ENCODE measurements around the gene GPATCH1. TPM values are rescaled to one million over a fixed set of nuclear protein-coding genes. Genes with fewer than 3 reads are reported as not detected.

Gene GPATCH1
- total and polyA plus RNA-seq, 2 of the 8 experiments (the other 6 are each of a cell fraction or from before 2014, with no cell fraction given) = 4.3 to 8.2 TPM

- TF ChIP-seq, protein P1, sequence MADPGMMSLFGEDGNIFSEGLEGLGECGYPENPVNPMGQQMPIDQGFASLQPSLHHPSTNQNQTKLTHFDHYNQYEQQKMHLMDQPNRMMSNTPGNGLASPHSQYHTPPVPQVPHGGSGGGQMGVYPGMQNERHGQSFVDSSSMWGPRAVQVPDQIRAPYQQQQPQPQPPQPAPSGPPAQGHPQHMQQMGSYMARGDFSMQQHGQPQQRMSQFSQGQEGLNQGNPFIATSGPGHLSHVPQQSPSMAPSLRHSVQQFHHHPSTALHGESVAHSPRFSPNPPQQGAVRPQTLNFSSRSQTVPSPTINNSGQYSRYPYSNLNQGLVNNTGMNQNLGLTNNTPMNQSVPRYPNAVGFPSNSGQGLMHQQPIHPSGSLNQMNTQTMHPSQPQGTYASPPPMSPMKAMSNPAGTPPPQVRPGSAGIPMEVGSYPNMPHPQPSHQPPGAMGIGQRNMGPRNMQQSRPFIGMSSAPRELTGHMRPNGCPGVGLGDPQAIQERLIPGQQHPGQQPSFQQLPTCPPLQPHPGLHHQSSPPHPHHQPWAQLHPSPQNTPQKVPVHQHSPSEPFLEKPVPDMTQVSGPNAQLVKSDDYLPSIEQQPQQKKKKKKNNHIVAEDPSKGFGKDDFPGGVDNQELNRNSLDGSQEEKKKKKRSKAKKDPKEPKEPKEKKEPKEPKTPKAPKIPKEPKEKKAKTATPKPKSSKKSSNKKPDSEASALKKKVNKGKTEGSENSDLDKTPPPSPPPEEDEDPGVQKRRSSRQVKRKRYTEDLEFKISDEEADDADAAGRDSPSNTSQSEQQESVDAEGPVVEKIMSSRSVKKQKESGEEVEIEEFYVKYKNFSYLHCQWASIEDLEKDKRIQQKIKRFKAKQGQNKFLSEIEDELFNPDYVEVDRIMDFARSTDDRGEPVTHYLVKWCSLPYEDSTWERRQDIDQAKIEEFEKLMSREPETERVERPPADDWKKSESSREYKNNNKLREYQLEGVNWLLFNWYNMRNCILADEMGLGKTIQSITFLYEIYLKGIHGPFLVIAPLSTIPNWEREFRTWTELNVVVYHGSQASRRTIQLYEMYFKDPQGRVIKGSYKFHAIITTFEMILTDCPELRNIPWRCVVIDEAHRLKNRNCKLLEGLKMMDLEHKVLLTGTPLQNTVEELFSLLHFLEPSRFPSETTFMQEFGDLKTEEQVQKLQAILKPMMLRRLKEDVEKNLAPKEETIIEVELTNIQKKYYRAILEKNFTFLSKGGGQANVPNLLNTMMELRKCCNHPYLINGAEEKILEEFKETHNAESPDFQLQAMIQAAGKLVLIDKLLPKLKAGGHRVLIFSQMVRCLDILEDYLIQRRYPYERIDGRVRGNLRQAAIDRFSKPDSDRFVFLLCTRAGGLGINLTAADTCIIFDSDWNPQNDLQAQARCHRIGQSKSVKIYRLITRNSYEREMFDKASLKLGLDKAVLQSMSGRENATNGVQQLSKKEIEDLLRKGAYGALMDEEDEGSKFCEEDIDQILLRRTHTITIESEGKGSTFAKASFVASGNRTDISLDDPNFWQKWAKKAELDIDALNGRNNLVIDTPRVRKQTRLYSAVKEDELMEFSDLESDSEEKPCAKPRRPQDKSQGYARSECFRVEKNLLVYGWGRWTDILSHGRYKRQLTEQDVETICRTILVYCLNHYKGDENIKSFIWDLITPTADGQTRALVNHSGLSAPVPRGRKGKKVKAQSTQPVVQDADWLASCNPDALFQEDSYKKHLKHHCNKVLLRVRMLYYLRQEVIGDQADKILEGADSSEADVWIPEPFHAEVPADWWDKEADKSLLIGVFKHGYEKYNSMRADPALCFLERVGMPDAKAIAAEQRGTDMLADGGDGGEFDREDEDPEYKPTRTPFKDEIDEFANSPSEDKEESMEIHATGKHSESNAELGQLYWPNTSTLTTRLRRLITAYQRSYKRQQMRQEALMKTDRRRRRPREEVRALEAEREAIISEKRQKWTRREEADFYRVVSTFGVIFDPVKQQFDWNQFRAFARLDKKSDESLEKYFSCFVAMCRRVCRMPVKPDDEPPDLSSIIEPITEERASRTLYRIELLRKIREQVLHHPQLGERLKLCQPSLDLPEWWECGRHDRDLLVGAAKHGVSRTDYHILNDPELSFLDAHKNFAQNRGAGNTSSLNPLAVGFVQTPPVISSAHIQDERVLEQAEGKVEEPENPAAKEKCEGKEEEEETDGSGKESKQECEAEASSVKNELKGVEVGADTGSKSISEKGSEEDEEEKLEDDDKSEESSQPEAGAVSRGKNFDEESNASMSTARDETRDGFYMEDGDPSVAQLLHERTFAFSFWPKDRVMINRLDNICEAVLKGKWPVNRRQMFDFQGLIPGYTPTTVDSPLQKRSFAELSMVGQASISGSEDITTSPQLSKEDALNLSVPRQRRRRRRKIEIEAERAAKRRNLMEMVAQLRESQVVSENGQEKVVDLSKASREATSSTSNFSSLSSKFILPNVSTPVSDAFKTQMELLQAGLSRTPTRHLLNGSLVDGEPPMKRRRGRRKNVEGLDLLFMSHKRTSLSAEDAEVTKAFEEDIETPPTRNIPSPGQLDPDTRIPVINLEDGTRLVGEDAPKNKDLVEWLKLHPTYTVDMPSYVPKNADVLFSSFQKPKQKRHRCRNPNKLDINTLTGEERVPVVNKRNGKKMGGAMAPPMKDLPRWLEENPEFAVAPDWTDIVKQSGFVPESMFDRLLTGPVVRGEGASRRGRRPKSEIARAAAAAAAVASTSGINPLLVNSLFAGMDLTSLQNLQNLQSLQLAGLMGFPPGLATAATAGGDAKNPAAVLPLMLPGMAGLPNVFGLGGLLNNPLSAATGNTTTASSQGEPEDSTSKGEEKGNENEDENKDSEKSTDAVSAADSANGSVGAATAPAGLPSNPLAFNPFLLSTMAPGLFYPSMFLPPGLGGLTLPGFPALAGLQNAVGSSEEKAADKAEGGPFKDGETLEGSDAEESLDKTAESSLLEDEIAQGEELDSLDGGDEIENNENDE (IDR thresholded peaks at IDR 0.05; ENCODE audit: insufficient replicate concordance, low read length) = no peak
- TF ChIP-seq HDAC6 (IDR thresholded peaks at IDR 0.05; ENCODE audit: low read depth, low read length) = no peak
- TF ChIP-seq SRF (IDR thresholded peaks at IDR 0.05; ENCODE audit: low read depth, low read length) = no peak
- no peak for TF ChIP-seq BRCA1 (IDR thresholded peaks at IDR 0.05; ENCODE audit: low read depth, low read length)
- no peak for TF ChIP-seq BCL11A (IDR thresholded peaks at IDR 0.05; ENCODE audit: low read depth in 2 of 2, low read length in 2 of 2)
- TF ChIP-seq SIRT6 (IDR thresholded peaks at IDR 0.05; ENCODE audit: low read length) = no peak
- TF ChIP-seq SUZ12 (IDR thresholded peaks at IDR 0.05; ENCODE audit: low read length) = no peak
- TF ChIP-seq SP2 (IDR thresholded peaks at IDR 0.05; ENCODE audit: low read length) = no peak
- TF ChIP-seq, protein P2, sequence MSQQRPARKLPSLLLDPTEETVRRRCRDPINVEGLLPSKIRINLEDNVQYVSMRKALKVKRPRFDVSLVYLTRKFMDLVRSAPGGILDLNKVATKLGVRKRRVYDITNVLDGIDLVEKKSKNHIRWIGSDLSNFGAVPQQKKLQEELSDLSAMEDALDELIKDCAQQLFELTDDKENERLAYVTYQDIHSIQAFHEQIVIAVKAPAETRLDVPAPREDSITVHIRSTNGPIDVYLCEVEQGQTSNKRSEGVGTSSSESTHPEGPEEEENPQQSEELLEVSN (IDR thresholded peaks at IDR 0.05) = no peak
- TF ChIP-seq EZH2 (IDR thresholded peaks at IDR 0.05; ENCODE audit: low read depth, low read length, severe bottlenecking) = no peak
- TF ChIP-seq TBP (IDR thresholded peaks at IDR 0.05; ENCODE audit: low read depth, low read length) = no peak
- no peak for TF ChIP-seq TEAD4 (IDR thresholded peaks at IDR 0.05; ENCODE audit: low read depth, low read length)
These were observed 65.2 kb downstream of the GPATCH1 start (continued) for GRCh38 chr19:33146209-33146608.
